Stomach (tissue), 4 donors: ENCODE results near the gene DHRS7.

Experiments
- CTCF ChIP-seq, 7 experiments: fragments of 450-650 bp in 4 of 7; fragments of 200-600 bp in 3 of 7; sonication (generic) in 3 of 7; IDR thresholded peaks; one replicate each; pipeline ENCODE4 v1.5.1; 2016 to 2019; ENCODE audit warnings: antibody characterized with exemption in 7 of 7, control low read depth in 2 of 7, mild to moderate bottlenecking in 1 of 7
- EP300 ChIP-seq: sonication (generic); formaldehyde crosslinking; IDR thresholded peaks from one replicate; pipeline ENCODE4 v1.6.1; 2017; ENCODE audit warnings: antibody characterized with exemption
- POLR2A ChIP-seq, 4 donors: fragments of 450-650 bp; IDR thresholded peaks; one replicate each; pipeline ENCODE4 v1.6.1; 2016; ENCODE audit warnings: antibody characterized with exemption in 4 of 4, control low read depth in 2 of 4, mild to moderate bottlenecking in 1 of 4, moderate library complexity in 1 of 4

GRCh38 chr14:60094306-60094897, 70.8 kb downstream of the DHRS7 start:
- TF ChIP-seq CTCF (IDR thresholded peaks at IDR 0.05): no peak
- TF ChIP-seq EP300: no peak
- no peak for TF ChIP-seq POLR2A (IDR thresholded peaks at IDR 0.05)
